Calu3 (cell line): Measurements from ENCODE around the gene COTL1. TPM values are rescaled to one million over a fixed set of nuclear protein-coding genes. Genes with fewer than 3 reads are reported as not detected.

Source experiments
- BruUV-seq: library from RNA; stranded (reverse); fragments of 400-500 nt; replicated peaks from 2 replicates; lab custom pipeline; 2021; lab: Mats Ljungman, UMichigan
- CTCF ChIA-PET: fragments of 300-600 bp; sonication (Branson Sonifier 250); formaldehyde crosslinking; loops from one replicate; lab custom pipeline; 2022; ENCODE audit warnings: antibody characterized with exemption; lab: Charles Lee
- DNase-seq: peaks from one replicate; pipeline ENCODE4 v3.0.0; 2022
- H3K27ac Mint-ChIP-seq: one replicate; pipeline ENCODE4 v1.8.0; 2022; ENCODE audit warnings: mixed read lengths; ENCODE audit not compliant: unreplicated experiment
- H3K27me3 Mint-ChIP-seq: one replicate; pipeline ENCODE4 v1.8.0; 2022; ENCODE audit warnings: mixed read lengths; ENCODE audit not compliant: unreplicated experiment
- H3K36me3 Mint-ChIP-seq: one replicate; pipeline ENCODE4 v1.8.0; 2022; ENCODE audit warnings: mild to moderate bottlenecking, moderate library complexity, mixed read lengths; ENCODE audit not compliant: insufficient read depth, unreplicated experiment
- H3K4me1 Mint-ChIP-seq: one replicate; pipeline ENCODE4 v1.8.0; 2022; ENCODE audit warnings: mild to moderate bottlenecking, low read depth, mixed read lengths; ENCODE audit not compliant: unreplicated experiment
- H3K4me3 Mint-ChIP-seq: one replicate; pipeline ENCODE4 v1.8.0; 2022; ENCODE audit warnings: mild to moderate bottlenecking, low read depth, moderate library complexity, mixed read lengths; ENCODE audit not compliant: unreplicated experiment
- H3K9me3 Mint-ChIP-seq: one replicate; pipeline ENCODE4 v1.8.0; 2022; ENCODE audit warnings: low read depth, mixed read lengths; ENCODE audit not compliant: unreplicated experiment
- intact Hi-C: fragments of 100-400 bp; cut with micrococcal nuclease; formaldehyde crosslinking; loops from one replicate; pipeline ENCODE4 v1.10.0; 2022; ENCODE audit not compliant: unreplicated experiment
- total RNA-seq: library from RNA; stranded (reverse); gene quantifications from 2 replicates; pipeline ENCODE4 v1.2.3, GENCODE V29; 2022
- TF ChIP-seq, protein P1 (sequence below): fragments of 200-600 bp; IDR thresholded peaks from one replicate; pipeline ENCODE4 v1.8.0; 2022; ENCODE audit warnings: antibody characterized with exemption; ENCODE audit not compliant: unreplicated experiment

Gene COTL1
- total RNA-seq, 1 experiment from 2014 or later, result 343 TPM

DNA sequence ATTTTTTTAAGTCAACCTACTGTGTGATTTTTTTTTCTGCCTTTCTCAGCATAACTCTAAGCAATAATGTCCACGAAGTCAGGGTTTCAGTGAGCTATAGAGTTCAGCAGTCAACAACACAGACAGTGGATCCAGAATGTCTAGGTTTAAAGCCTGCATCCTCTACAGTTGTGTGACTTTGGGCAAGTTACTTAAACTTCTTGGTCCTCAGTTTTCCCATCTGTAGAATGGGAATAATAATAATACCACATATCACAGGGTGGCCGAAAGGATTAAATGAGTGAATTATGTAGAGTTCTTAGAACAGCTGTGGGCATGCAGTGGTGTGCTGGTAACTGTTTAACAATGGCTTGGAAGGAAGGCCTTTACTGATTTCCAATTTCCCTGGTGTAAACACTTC lies 74.6 kb downstream of the COTL1 start:
- Mint-ChIP-seq H3K27me3 (no peaks in the 10 kb centered on the region), H3K4me1 (no peaks in the 10 kb centered on the region), H3K36me3 (no peaks in the 10 kb centered on the region), H3K4me3 (no peak overlapping the region), H3K27ac (no peak overlapping the region), H3K9me3 (no peaks in the 10 kb centered on the region)
- DNase-seq, result no peak
- TF ChIP-seq, protein P1, sequence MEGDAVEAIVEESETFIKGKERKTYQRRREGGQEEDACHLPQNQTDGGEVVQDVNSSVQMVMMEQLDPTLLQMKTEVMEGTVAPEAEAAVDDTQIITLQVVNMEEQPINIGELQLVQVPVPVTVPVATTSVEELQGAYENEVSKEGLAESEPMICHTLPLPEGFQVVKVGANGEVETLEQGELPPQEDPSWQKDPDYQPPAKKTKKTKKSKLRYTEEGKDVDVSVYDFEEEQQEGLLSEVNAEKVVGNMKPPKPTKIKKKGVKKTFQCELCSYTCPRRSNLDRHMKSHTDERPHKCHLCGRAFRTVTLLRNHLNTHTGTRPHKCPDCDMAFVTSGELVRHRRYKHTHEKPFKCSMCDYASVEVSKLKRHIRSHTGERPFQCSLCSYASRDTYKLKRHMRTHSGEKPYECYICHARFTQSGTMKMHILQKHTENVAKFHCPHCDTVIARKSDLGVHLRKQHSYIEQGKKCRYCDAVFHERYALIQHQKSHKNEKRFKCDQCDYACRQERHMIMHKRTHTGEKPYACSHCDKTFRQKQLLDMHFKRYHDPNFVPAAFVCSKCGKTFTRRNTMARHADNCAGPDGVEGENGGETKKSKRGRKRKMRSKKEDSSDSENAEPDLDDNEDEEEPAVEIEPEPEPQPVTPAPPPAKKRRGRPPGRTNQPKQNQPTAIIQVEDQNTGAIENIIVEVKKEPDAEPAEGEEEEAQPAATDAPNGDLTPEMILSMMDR, result no peak
- no TSS peak for BruUV-seq
- intact Hi-C loops, result no loop called here
- CTCF ChIA-PET, result interaction anchor here (0.7 kb wide), 1 partner anchor 25 kb away, joined by 5 read pairs; no protein-coding TSS in a partner anchor

DNA sequence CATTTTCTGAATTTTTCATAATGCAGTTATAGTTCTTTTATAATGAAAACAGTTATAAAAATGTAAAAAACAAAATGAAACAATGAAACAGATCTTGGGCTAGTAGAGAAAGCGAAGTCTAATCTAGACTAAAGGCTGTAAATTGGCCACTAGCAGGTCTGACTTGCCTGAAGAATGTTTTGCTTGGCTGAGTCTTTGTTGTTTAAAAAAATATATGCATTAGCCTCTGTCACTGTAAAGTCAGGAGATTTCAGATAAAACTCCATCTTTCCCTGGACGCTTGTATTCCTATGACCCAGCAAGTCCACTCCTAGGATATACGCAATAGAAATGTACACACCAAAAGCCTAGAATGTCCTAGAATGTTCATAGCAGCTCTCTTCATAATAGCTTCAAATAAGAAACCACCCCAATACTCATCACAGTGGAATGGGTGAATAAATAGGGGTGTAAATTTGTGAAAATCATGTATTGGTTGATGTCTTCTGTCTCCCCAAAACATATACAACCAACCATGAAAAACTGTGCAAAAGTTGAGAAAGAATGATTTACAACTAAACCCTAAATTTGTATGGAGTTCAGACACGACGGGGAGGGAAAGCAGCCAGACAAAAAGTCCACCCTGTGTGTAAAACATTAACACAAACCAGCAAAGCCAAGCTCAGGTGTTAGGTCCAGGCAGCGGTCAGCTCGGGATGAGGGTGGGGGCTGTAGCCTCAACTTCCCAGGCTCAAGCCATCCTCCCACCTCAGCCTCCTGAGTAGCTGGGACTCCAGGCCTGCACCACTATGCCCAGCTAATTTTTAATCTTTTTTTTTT lies 75.7 kb downstream of the COTL1 start:
- no peaks in the 10 kb centered on the region for H3K36me3 Mint-ChIP-seq
- H3K27me3 Mint-ChIP-seq, result no peaks in the 10 kb centered on the region
- no peaks in the 10 kb centered on the region for H3K9me3 Mint-ChIP-seq
- intact Hi-C loops, result no loop called here
- CTCF ChIA-PET, result interaction anchor here (0.6 to 1.1 kb wide), 3 partner anchors 10 to 1564 kb away, joined by 3 read pairs; no protein-coding TSS in a partner anchor
- H3K27ac Mint-ChIP-seq, result no peak overlapping the region
- H3K4me1 Mint-ChIP-seq, result no peaks in the 10 kb centered on the region
- TF ChIP-seq, protein P1, result no peak
- no peak overlapping the region for H3K4me3 Mint-ChIP-seq
- no peak for DNase-seq
- BruUV-seq, result no TSS peak

DNA sequence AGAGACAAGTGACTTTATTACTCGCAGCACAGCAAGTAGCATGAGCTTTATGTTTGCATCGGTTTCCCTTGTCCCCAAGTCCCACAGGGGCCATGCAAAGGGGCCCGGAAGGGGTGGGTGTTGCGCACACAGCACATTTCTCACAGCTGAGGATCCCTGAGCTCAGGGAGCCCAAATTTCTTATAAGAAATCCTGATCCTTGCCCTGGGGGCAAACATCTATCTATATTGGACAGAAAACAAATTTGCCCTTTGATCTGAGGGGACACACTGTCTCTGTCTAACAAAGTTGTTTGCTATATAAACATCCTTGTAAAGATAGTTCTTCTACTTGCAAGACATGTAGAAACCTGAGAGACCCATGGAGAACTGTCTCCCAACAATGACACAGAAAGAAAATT lies 77.7 kb downstream of the COTL1 start:
- BruUV-seq, result no TSS peak
- no peaks in the 10 kb centered on the region for H3K4me1 Mint-ChIP-seq
- H3K9me3 Mint-ChIP-seq, result no peaks in the 10 kb centered on the region
- no peak for DNase-seq
- TF ChIP-seq, protein P1, result no peak
- no peak overlapping the region for H3K27ac Mint-ChIP-seq
- intact Hi-C loops, result no loop called here
- H3K27me3 Mint-ChIP-seq, result peaks cover 10% of the 10 kb centered on the region
- H3K36me3 Mint-ChIP-seq, result no peaks in the 10 kb centered on the region
- H3K4me3 Mint-ChIP-seq, result no peak overlapping the region
- CTCF ChIA-PET, result no interaction called here

DNA sequence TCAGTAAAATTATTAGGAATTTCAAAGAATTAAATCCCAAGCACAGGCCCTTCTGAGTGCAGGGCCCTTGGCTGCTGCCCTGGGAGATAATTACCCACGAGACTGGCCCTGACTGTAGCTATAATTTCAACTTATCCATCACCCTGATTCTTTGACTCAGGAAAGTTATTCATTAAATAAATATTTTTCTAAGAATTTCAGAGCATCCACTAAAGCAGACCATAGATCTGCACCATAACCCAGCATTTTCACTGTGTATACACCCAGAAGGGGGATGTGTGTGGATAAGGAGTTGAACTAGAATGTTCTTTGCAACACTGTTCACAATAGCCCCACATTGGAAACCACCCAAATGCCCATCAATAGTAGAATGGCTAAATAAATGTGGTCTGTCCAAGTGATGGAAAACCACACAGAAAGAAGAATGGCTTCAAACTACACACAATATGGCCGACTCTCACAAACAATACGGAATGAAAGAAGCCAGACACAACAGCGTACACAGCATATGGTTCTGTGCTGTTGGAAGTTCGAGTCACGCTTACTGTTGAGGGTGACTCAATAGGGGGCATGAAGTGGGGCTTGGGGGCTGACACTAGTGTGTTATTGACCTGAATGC lies 79.5 kb downstream of the COTL1 start:
- BruUV-seq, result no TSS peak
- CTCF ChIA-PET, result no interaction called here
- intact Hi-C loops, result no loop called here
- Mint-ChIP-seq H3K4me1 (no peaks in the 10 kb centered on the region), H3K36me3 (no peaks in the 10 kb centered on the region), H3K27ac (no peak overlapping the region), H3K27me3 (peaks cover 13% of the 10 kb centered on the region), H3K4me3 (no peak overlapping the region), H3K9me3 (no peaks in the 10 kb centered on the region)
- TF ChIP-seq, protein P1, result no peak
- no peak for DNase-seq
